GM12864 (cell line): ENCODE data around the gene ITGB6.

Experiments used
- DNase-seq: peaks from one replicate; pipeline ENCODE4 v3.0.0-alpha.2; 2011; ENCODE audit warnings: low read depth
- H3K4me3 ChIP-seq: 2 replicates; pipeline ENCODE4 v1.5.1; 2011; ENCODE audit warnings: mild to moderate bottlenecking, low read depth, low read length, control low read depth
- CTCF ChIP-seq: IDR thresholded peaks from 2 replicates; pipeline ENCODE4 v1.5.1; 2011; ENCODE audit warnings: low read depth, mild to moderate bottlenecking, moderate library complexity, low read length, control low read depth, inconsistent platforms; ENCODE audit errors: missing control alignments

ITGB6 gene

GRCh38 chr2:160199683-160200389 is at the start of gene ITGB6:
Gene ITGB6, minus strand, starts transcription at chr2:160200272. Its CDS starts 209 bp downstream, at chr2:160200063.
- DNase-seq = no peak
- H3K4me3 ChIP-seq = no peak within 1 kb of the TSS
- TF ChIP-seq CTCF = no peak

GRCh38 chr2:160247296-160248035 is 47.4 kb upstream of the ITGB6 start:
- no peak for DNase-seq
- no peak for TF ChIP-seq CTCF
- H3K4me3 ChIP-seq = no peak overlapping the region

- no peak for DNase-seq
Observed at GRCh38 chr2:160246356-160246755, 46.3 kb upstream of the ITGB6 start.

GRCh38 chr2:160245614-160246155 is 45.6 kb upstream of the ITGB6 start:
- no peak for DNase-seq
- TF ChIP-seq CTCF = no peak
- H3K4me3 ChIP-seq = no peak overlapping the region

More at GRCh38 chr2:160246356-160246755, 46.3 kb upstream of the ITGB6 start:
- no peak overlapping the region for H3K4me3 ChIP-seq
- TF ChIP-seq CTCF = no peak

- TF ChIP-seq CTCF = no peak
- H3K4me3 ChIP-seq = no peak overlapping the region
- no peak for DNase-seq
Observed at GRCh38 chr2:160242893-160243564, 43.0 kb upstream of the ITGB6 start.

- no peak for TF ChIP-seq CTCF
- no peak overlapping the region for H3K4me3 ChIP-seq
- DNase-seq = no peak
Observed at GRCh38 chr2:160241251-160242137, 41.4 kb upstream of the ITGB6 start.
